Measurements from ENCODE around the gene MPEG1. TPM values are rescaled to one million over a fixed set of nuclear protein-coding genes. Genes with fewer than 3 reads are reported as not detected.

The MPEG1 gene
- total RNA-seq, 4 donors from 2014 or later, result 3.6 to 35.5 (median 11.4) TPM

- Histone ChIP-seq H3K27me3 (no peaks in the 10 kb centered on the region), H3K9me3 (no peaks in the 10 kb centered on the region), H3K27ac (no peak overlapping the region), H3K36me3 (peaks cover 0 to 54% of the 10 kb centered on the region in 2 donors), H3K4me3 (no peak overlapping the region), H3K4me1 (peaks cover 0 to 25% (median 0%) of the 10 kb centered on the region in 3 donors)
- TF ChIP-seq POLR2AphosphoS5 (IDR thresholded peaks at IDR 0.05) (no peak), POLR2A (IDR thresholded peaks at IDR 0.05) (no peak)
- TF ChIP-seq, protein P1, sequence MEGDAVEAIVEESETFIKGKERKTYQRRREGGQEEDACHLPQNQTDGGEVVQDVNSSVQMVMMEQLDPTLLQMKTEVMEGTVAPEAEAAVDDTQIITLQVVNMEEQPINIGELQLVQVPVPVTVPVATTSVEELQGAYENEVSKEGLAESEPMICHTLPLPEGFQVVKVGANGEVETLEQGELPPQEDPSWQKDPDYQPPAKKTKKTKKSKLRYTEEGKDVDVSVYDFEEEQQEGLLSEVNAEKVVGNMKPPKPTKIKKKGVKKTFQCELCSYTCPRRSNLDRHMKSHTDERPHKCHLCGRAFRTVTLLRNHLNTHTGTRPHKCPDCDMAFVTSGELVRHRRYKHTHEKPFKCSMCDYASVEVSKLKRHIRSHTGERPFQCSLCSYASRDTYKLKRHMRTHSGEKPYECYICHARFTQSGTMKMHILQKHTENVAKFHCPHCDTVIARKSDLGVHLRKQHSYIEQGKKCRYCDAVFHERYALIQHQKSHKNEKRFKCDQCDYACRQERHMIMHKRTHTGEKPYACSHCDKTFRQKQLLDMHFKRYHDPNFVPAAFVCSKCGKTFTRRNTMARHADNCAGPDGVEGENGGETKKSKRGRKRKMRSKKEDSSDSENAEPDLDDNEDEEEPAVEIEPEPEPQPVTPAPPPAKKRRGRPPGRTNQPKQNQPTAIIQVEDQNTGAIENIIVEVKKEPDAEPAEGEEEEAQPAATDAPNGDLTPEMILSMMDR (IDR thresholded peaks at IDR 0.05), result no peak
- ATAC-seq, result no peak
- WGBS, 2 donors (ENCODE audit: low coverage in 1 of 2), result 82 to 83% methylated on average over 3 to 4 of the region's 4 CpGs
Observed at GRCh38 chr11:59192446-59193020, 20.2 kb downstream of the MPEG1 start.

GRCh38 chr11:59191890-59192289, 20.8 kb downstream of the MPEG1 start:
- H3K9me3 ChIP-seq, result no peaks in the 10 kb centered on the region
- ATAC-seq, result no peak
- peaks cover 0 to 32% (median 0%) of the 10 kb centered on the region in 3 donors for H3K4me1 ChIP-seq
- no peak overlapping the region for H3K4me3 ChIP-seq
- TF ChIP-seq POLR2A (IDR thresholded peaks at IDR 0.05) (no peak), EP300 (IDR thresholded peaks at IDR 0.05) (no peak), POLR2AphosphoS5 (IDR thresholded peaks at IDR 0.05) (no peak)
- TF ChIP-seq, protein P1 (IDR thresholded peaks at IDR 0.05), result no peak
- WGBS, 2 donors (ENCODE audit: low coverage in 1 of 2), result 74% methylated on average over 2 of the region's 8 CpGs; no CpG with 5 or more reads in 1 of the 2 donors
- H3K36me3 ChIP-seq, result peaks cover 0 to 53% of the 10 kb centered on the region in 2 donors
- no peaks in the 10 kb centered on the region for H3K27me3 ChIP-seq
- no peak overlapping the region for H3K27ac ChIP-seq

DNA sequence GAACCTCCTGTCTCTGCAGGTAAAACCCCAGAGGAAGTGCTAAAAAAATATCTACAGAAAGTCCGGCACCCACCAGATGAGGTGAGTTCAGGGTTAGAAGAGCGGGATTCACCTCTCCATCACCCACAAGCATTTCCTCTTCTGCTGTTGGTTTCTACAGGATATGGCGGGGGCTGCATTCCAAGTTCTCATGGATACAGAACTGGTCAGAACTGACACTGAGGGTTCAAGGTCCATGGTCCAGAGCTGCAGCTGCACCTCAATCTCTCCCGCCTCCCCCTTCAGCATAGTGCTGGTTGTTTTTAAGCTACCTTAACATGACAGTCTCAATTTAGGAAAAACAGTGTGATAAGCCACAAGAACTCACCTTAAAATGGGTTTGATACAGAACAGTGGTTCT, 21.6 kb downstream of the MPEG1 start:
- no peak for ATAC-seq
- WGBS, 2 donors (ENCODE audit: low coverage in 1 of 2), result 40 to 100% methylated on average over 1 to 3 of the region's 4 CpGs
- no peak for TF ChIP-seq EP300 (IDR thresholded peaks at IDR 0.05)
- TF ChIP-seq, protein P1 (IDR thresholded peaks at IDR 0.05), result no peak
- no peak for TF ChIP-seq POLR2AphosphoS5 (IDR thresholded peaks at IDR 0.05)
- no peak for TF ChIP-seq POLR2A (IDR thresholded peaks at IDR 0.05)
- Histone ChIP-seq H3K27me3 (no peaks in the 10 kb centered on the region), H3K36me3 (peaks cover 0 to 46% of the 10 kb centered on the region in 2 donors), H3K9me3 (no peaks in the 10 kb centered on the region), H3K4me1 (peaks cover 0 to 40% (median under 1%) of the 10 kb centered on the region in 3 donors), H3K4me3 (no peak overlapping the region), H3K27ac (no peak overlapping the region)

DNA sequence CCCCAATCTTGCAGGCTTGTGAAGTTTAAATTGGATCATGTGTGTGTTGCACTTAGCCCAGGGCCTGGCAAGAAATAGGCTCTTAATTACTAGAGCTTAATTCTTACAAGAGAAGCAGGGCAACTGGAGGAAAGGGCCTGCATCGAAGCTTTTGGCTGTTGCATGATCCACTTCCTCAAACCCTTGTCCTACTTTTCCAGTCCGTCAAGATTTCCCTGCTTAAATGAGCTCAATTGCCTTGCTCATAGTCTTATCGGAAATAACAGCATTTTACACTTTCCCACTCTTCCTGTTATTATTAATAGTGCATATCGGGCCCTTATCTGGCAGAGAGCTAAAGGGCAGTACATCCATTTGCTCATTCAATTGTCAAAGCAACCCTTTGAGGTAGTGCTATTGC, 22.7 kb downstream of the MPEG1 start:
- Histone ChIP-seq H3K27ac (no peak overlapping the region), H3K9me3 (no peaks in the 10 kb centered on the region), H3K4me1 (peaks cover 0 to 51% (median 4%) of the 10 kb centered on the region in 3 donors), H3K4me3 (no peak overlapping the region), H3K27me3 (no peaks in the 10 kb centered on the region), H3K36me3 (peaks cover 0 to 36% of the 10 kb centered on the region in 2 donors)
- WGBS, 2 donors (ENCODE audit: low coverage in 1 of 2), result 43 to 93% methylated on average over 4 of the region's 4 CpGs
- no peak for ATAC-seq
- TF ChIP-seq, protein P1 (IDR thresholded peaks at IDR 0.05), result no peak
- TF ChIP-seq EP300 (IDR thresholded peaks at IDR 0.05), result no peak
- TF ChIP-seq POLR2A (IDR thresholded peaks at IDR 0.05), result no peak
- no peak for TF ChIP-seq POLR2AphosphoS5 (IDR thresholded peaks at IDR 0.05)

GRCh38 chr11:59188954-59189353, 23.8 kb downstream of the MPEG1 start:
- Histone ChIP-seq H3K27me3 (no peaks in the 10 kb centered on the region), H3K9me3 (no peaks in the 10 kb centered on the region), H3K4me3 (no peak overlapping the region), H3K4me1 (peaks cover 0 to 58% (median 7%) of the 10 kb centered on the region in 3 donors), H3K36me3 (peaks cover 0 to 25% of the 10 kb centered on the region in 2 donors), H3K27ac (no peak overlapping the region)
- no peak for ATAC-seq
- WGBS, 2 donors (ENCODE audit: low coverage in 1 of 2), result 67 to 94% methylated on average over 1 to 4 of the region's 4 CpGs
- no peak for TF ChIP-seq POLR2AphosphoS5 (IDR thresholded peaks at IDR 0.05)
- TF ChIP-seq, protein P1 (IDR thresholded peaks at IDR 0.05), result no peak
- TF ChIP-seq POLR2A (IDR thresholded peaks at IDR 0.05), result no peak
- no peak for TF ChIP-seq EP300 (IDR thresholded peaks at IDR 0.05)
